GM12891 (cell line): ENCODE results near the gene SCNN1G.

Experiments used
- DNase-seq: peaks from one replicate; pipeline ENCODE4 v3.0.0; 2011; ENCODE audit warnings: low spot score; ENCODE audit not compliant: insufficient read length
- FAIRE-seq: peaks from 2 replicates; lab custom pipeline; 2011; peaks lifted over from hg19 to GRCh38; lab: Jason Lieb, UNC
- PAX5 ChIP-seq: IDR thresholded peaks from 2 replicates; pipeline ENCODE4 v1.6.1; 2011; ENCODE audit warnings: low read length, moderate library complexity, mild to moderate bottlenecking; ENCODE audit not compliant: insufficient read depth, severe bottlenecking
- POLR2A ChIP-seq: IDR thresholded peaks from 2 replicates; pipeline ENCODE4 v1.6.1; 2011; ENCODE audit warnings: low read depth, low read length, control low read depth
- POLR2AphosphoS5 ChIP-seq: IDR thresholded peaks from 2 replicates; pipeline ENCODE4 v1.6.1; 2011; ENCODE audit warnings: low read depth, low read length, control low read depth
- POU2F2 ChIP-seq: IDR thresholded peaks from 2 replicates; pipeline ENCODE4 v1.6.1; 2011; ENCODE audit warnings: low read depth, mild to moderate bottlenecking, control low read depth, low read length, moderate library complexity
- SPI1 ChIP-seq: IDR thresholded peaks from 2 replicates; pipeline ENCODE4 v1.6.1; 2011; ENCODE audit warnings: low read depth, low read length, control low read depth
- TAF1 ChIP-seq: IDR thresholded peaks from 2 replicates; pipeline ENCODE4 v1.6.1; 2011; ENCODE audit warnings: low read depth, low read length, control low read depth

SCNN1G gene

DNA sequence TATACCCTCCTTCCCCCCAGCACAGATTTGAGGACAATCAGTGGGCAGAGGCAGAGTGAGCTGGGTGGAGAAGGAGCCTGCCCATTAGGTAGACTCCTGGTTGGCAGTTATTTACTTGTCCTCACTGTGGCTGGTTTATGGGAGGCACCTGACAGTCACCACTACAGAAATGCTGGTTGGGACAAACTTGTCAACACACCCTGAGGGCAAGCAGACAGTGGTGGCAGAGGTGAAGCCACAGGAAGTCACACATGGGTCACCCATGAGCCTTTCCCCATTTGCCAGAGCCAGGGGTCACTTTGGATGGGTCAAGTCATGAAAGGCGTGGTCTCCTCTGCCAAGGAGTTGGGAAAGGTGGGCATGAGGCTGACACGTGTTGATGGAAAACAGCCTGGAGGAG, 6.4 kb downstream of the SCNN1G start:
- FAIRE-seq, result no peak
- TF ChIP-seq PAX5 (no peak), POLR2A (no peak), POU2F2 (no peak), SPI1 (no peak), POLR2AphosphoS5 (no peak), TAF1 (no peak)

DNA sequence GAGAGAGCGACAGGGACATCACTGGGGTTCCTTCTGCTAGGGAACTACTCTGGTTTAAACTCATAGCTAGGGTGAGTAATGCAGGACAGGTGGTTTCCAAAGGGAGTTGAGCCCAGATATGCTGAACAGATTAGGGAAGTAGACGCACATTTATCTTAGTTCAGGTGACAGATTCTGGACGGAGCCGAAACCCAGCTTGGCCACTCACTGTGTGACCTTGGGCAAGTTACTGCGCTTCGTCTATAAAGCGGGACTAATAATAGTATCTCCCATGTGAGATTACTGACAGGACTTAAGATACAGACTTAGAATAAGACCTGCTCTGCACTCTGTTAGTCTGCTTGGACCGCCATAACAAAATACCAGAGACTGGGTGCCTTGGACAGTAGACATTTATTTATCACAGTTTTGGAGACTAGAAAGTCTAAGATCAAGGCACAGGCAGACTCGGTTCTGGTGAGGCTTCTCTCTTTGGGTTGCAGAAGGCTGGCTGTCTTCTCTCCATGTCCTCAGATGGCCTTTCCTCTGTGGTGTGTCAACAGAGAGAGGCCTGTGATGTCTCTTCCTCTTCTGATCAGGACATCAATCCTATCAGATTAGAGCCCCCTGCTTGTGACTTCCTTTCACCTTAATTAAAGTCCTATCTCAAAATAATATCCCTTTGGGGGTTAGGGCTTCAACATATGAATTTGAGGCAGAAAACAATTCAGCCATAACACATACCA, 12.1 kb downstream of the SCNN1G start:
- TF ChIP-seq PAX5, result no peak
- no peak for TF ChIP-seq TAF1
- TF ChIP-seq POU2F2, result no peak
- no peak for TF ChIP-seq POLR2AphosphoS5
- TF ChIP-seq SPI1, result no peak
- TF ChIP-seq POLR2A, result no peak
- DNase-seq (no peak), FAIRE-seq (no peak)

More for the DNA sequence above, 6.4 kb downstream of the SCNN1G start:
- DNase-seq, result no peak

DNA sequence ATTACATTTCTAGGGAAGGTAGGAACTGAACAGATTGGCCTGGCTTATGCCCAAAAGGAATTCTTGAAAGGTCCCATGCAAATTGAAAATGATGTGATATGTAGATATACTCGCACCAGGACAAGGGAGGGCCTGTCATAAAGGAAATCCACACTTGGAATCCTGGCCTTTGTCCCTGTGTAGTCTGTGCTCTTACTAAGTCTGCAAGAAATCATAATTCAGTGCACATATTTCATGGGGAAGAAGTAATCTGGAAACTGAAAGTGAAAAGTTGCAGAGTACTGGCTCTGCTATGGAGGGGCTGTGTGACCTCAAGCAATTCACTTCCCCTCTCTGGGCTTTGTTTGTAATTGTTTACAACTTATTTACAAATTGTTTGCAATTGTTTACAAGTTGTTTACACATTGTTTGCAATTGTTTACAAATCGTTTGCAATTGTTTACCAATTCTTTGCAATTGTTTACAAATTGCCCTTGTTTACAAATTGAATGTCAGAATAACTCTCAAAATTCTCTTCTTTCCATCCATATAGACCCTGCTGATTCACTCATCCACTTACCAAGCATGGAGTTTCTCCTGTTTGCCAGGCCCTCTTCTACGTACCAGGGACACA, 12.9 kb downstream of the SCNN1G start:
- DNase-seq (no peak), FAIRE-seq (no peak)
- TF ChIP-seq POU2F2 (no peak), POLR2AphosphoS5 (no peak), POLR2A (no peak), SPI1 (no peak), PAX5 (no peak), TAF1 (no peak)

DNA sequence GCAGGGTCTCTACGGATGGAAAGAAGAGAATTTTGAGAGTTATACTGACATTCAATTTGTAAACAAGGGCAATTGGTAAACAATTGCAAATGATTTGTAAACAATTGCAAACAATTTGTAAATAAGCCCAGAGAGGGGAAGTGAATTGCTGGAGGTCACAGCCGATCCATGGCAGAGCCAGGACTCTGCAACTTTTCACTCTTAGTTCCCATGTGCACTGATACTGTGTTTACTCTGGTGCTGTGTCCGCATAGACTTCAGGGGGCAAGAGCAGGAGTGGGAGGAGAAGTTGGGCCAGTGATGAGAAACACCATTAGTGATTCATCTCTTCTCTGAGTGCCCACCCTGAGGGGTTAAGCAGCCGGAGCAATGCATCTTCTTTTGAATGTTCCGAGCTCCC, 14.0 kb downstream of the SCNN1G start:
- no peak for DNase-seq
- TF ChIP-seq POLR2A (no peak), TAF1 (no peak), SPI1 (no peak), POU2F2 (no peak), PAX5 (no peak), POLR2AphosphoS5 (no peak)
- no peak for FAIRE-seq

DNA sequence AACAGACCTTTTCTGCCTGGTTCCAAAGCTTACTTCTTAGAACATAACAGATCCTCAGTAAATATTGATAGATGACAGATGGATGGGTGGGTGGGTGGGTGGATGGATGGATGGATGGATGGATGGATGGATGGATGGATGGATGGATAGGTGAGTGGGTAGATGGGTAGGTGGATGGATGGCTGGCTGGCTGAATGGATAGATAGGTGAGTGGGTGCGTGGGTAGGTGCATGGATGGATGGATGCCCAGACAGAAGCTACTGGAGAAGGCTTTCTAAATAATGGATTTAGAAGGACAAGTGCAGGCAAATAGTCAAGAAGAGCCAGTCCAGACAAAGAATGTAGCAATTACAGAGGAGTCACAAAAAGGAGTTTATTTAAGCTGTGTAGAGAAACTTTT, 19.6 kb downstream of the SCNN1G start:
- FAIRE-seq (no peak), DNase-seq (no peak)
- no peak for TF ChIP-seq PAX5
- no peak for TF ChIP-seq POU2F2
- TF ChIP-seq POLR2AphosphoS5, result no peak

DNA sequence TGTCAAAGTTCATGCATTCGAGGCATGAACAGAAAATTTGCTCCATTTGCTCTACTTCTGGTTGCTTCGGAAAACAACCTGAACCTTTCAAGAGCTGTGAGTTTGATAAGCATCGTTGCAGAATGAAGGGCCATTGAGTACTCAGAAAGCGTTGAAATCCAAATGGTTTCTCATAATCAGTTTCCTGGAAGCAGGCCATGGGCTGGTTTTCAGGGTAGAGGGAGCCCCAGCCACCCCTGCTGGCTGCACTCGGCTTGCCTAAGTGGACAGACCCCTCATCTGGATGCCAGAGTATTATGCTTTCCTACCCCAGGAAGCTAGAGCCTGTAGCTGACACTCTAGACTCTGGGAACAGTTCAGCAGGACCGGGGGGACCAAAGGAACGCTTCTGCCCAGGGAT, 24.4 kb downstream of the SCNN1G start:
- FAIRE-seq (no peak), DNase-seq (no peak)

DNA sequence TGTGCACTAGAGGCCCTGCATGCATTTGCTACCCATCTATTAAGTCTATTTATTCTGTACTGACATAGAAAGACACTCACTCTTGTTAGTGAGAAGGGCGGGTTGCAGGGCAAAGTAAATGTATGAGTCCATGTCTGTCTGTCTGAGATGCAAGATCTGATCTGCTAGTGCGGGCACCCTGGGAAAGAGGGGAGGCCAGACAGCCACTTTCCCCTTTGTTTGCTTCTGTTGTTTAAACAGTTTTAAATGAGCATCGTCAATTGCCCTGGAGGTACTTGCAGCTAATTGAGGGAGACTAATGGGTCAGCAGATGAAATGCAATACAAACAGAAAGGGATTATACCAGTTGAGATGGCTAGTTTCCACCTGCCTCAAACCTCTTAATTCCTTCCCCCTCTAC, 24.9 kb downstream of the SCNN1G start:
- no peak for TF ChIP-seq POU2F2
- TF ChIP-seq TAF1, result no peak
- no peak for TF ChIP-seq SPI1
- TF ChIP-seq PAX5, result no peak
- TF ChIP-seq POLR2A, result no peak
- TF ChIP-seq POLR2AphosphoS5, result no peak
- FAIRE-seq (no peak), DNase-seq (no peak)

More for the DNA sequence above, 24.4 kb downstream of the SCNN1G start:
- TF ChIP-seq POLR2A (no peak), SPI1 (no peak), POLR2AphosphoS5 (no peak), TAF1 (no peak), POU2F2 (no peak), PAX5 (no peak)

DNA sequence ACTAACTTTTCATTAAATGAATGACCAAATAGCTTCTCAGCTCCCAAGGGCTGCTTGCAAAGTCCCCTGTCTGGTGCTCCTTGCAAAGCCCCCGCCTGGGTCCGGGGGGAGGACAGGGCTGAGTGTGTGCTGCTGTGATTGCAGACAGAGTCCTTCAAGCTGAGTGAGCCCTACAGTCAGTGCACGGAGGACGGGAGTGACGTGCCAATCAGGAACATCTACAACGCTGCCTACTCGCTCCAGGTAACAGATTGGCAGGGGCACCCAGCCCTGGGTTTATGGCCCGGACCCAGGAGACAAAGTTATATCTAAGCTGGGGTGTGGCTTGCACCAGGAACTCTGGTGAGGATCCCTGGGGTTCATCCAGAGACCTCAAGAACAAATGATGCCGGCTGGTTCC, 27.1 kb downstream of the SCNN1G start:
- FAIRE-seq (no peak), DNase-seq (no peak)
- no peak for TF ChIP-seq SPI1
- TF ChIP-seq POLR2AphosphoS5, result no peak
- no peak for TF ChIP-seq POLR2A
- no peak for TF ChIP-seq POU2F2
- no peak for TF ChIP-seq PAX5
- TF ChIP-seq TAF1, result no peak

DNA sequence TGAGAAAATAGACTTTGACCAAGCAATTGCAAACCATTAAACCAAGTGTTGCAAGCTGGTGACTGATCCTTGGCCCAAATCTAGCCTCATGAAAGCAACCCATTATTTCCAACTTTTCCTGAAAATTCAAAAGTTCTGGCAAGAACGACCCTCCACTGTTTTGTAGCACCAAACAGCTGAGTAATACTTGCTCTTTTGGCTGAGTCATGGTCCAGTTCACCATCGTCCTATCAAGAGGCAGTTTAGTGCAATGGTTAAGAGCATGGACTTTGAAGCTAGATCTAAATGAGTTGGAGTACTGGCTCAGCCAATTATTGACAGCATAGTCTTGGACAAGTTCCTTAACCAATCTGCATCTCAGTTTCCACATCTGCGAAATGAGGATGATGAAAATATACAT, 31.3 kb downstream of the SCNN1G start:
- DNase-seq (no peak), FAIRE-seq (no peak)
- no peak for TF ChIP-seq SPI1
- TF ChIP-seq POLR2AphosphoS5, result no peak
- TF ChIP-seq TAF1, result no peak
- TF ChIP-seq PAX5, result no peak
- no peak for TF ChIP-seq POLR2A
- TF ChIP-seq POU2F2, result no peak

DNA sequence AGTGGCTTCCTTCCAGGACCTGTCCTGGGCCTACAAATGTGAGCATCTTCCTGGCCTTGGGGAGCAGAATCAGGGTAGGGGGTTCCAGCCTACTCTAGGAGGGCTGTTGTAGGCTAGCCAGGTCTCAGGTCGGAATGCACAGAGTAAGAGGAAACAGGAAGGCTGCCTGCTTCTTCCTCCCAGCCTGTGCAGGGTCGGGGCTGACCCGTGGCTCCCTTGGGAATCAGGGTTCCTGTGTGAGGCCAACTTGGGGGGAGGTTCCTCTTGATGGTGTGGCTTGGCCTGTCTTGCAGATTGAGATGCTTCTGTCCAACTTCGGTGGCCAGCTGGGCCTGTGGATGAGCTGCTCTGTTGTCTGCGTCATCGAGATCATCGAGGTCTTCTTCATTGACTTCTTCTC, 32.3 kb downstream of the SCNN1G start:
- no peak for TF ChIP-seq POU2F2
- no peak for TF ChIP-seq SPI1
- TF ChIP-seq POLR2A, result no peak
- TF ChIP-seq POLR2AphosphoS5, result no peak
- FAIRE-seq (no peak), DNase-seq (no peak)
